ENCODE measurements around the gene RUNX1. TPM values are rescaled to one million over a fixed set of nuclear protein-coding genes. Genes with fewer than 3 reads are reported as not detected.

RUNX1 gene
- total RNA-seq, 1 donor from 2014 or later, result 0.51 TPM

GRCh38 chr21:35036465-35037383 lies 12.4 kb downstream of the RUNX1 start:
- no peak for DNase-seq (ENCODE audit: low read depth in 2 of 2)

DNA sequence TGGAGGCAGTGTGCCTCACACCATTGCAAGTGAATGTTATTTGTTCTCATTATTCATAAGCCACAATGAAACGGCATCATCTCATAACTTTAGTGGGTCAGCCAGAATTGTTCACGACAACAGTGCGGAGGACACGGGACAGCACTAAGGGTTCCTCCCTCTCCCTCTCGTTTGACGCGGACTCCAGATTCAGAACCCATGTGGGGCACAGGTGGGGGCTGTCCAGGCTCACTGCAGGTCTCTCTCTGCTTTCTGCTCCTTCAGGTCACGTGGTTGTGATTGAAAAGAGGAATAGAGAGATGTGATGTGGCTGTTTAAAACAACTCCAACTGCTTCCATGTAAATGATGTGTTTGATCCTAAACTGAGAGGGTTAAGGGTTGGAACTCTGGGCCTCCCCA lies 13.5 kb downstream of the RUNX1 start:
- DNase-seq (ENCODE audit: low read depth in 2 of 2), result no peak

DNA sequence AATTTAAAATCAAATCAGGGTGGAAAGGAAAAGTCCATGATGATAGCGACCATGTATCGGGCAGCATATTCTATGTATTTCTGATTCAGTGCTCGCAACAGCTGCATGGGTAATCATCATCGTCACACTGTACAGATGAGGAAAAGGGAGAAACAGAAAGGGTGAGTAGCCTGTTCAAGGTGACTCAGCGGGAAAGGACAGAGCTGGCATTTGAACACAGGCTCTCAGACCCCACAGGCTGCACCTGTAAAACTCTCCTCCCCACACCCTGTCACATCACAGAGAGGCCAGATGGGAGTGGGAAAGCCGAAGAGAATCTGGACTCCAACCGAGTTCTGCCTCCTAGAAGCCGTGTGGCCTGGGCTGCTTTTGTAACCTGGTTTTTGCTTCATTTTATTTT lies 14.0 kb downstream of the RUNX1 start:
- DNase-seq (ENCODE audit: low read depth in 2 of 2), result no peak

- no peak for DNase-seq (ENCODE audit: low read depth in 2 of 2)
These were observed 14.7 kb downstream of the RUNX1 start for GRCh38 chr21:35034203-35034926.

- no peak for DNase-seq (ENCODE audit: low read depth in 2 of 2)
These were observed 16.4 kb downstream of the RUNX1 start for GRCh38 chr21:35032474-35033263.

DNA sequence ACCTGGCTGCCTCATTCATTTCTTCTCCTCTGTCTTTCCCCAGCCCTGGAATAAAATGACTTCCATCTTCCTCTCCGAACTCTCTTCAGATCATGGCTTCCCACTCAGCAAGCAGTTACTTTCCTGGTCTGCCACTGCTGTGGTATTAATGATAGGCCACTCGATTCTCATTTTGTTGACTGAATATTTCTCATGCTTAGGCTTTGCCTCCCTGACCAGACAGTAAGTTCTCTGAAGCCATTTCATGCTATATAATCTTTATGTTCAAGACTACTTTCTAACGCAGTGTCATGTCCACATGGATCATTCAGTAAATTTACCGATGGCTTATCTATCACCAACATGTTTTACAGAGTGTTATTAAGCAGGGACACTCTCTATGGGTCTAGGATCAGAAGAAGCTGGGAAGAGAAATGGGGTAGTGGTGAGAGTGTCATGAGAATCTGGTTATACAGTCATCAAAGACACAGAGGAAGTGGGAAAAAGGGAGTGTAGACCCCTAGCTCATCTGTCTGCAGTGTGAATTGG lies 20.6 kb downstream of the RUNX1 start:
- no peak for DNase-seq (ENCODE audit: low read depth in 2 of 2)

DNA sequence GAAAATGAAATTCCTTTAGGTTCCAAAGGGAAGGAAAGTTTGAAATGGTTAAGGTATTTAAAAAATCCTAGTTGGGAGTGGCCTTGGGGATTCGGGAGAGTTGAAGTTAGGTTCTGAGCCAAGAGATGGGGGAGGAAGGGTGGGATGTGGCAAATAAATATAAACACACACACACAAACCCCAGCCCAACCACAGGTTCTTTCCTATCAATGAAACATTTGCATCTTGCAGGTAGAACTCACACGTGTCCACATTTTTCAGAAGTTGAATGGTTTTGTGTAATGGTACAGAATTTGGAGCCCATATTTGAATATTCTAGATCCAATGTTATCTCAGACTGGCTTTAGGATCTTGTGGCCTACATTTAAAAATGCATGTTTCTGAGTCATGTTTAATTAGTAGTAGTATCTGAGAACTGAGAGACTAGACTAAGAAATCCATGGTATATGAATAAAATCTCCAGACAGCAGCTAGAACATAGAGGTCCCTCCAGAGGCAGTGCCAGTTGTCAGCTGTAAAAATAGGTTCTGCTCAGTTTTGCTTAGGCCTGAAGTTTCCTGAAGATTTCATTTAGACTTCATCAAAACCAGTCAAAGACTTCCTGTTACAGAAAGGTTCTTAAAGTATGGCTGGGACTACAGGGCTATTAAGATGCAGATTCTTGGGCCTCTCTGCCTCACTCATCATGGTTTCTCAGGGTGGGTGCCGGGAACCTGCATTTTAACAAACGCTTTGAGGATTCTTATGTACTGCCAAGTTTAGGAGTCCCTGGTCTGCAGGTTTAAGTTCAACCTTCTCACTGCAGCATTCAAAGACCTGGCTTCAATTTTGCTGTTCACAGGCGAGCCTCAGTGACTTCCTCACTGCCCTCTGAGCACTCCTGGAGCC lies 21.3 kb downstream of the RUNX1 start:
- DNase-seq (ENCODE audit: low read depth in 2 of 2), result no peak

DNA sequence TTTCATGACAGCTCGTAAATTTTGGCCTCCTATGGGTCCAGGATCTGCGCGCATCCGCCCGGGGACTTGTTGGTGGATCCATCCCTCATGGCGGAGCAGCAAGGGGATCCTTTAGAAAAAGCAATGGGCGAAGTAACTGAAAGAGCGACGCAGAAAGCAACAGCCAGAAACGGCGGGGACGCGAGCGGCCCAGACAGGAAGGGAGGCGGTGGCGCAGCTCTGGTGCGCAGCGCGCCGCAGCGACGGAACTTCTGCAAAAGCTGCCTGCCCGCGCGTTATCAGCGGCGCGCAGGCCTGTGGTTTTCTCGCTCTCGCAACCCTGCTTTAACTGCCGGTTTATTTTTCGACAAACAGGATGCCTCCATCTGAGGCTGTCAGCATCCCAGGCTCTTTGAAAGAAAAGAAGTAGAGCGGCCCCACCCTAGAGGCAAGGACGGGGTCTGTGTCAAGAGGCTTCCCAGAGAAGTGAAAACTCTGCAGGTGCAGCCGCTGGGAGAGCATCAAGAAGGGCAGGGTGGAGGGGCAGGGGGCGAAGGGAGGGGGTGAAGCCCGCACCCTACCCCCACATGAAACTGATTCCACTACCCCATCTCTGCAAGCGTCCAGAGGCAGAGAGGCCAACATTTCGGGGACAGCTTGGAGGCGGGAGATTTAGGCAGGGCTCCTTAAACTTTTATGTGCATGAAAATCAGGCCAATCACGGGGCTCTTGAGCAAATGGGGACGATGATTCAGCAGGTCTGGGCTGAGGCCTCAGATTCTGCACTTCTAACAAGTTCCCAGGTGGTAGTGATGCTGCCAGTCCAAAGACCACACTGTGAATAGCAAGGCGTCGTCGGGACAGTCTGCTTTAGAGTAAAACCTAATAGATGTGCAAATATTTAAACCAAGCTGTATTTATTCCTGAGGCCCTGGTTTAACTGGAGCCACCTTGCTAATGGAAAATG lies 22.2 kb downstream of the RUNX1 start:
- DNase-seq (ENCODE audit: low read depth in 2 of 2), result peak in 1 of 2 donors; percentile 44

DNA sequence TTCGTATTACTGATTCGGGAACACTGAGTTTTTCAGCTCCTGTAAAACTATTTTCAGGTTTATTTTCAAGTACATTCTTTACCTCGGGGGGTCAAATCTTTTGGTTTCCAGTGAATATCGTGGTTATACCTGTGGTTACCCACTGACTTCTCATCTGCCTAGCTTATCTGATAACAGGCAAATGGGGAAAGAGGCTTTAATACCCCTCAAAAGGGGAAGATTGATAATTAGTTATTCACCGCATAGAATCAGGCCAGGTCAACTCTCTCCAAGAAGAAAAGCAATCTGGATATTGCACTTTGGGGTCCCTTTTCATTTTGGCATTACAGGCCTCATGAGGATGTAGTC lies 23.0 kb downstream of the RUNX1 start:
- no peak for DNase-seq (ENCODE audit: low read depth in 2 of 2)

GRCh38 chr21:35025206-35026152 lies 23.6 kb downstream of the RUNX1 start:
- DNase-seq (ENCODE audit: low read depth in 2 of 2), result no peak

GRCh38 chr21:35024513-35024912 lies 24.6 kb downstream of the RUNX1 start:
- no peak for DNase-seq (ENCODE audit: low read depth in 2 of 2)

- DNase-seq (ENCODE audit: low read depth in 2 of 2), result no peak
These were observed 25.1 kb downstream of the RUNX1 start for GRCh38 chr21:35024071-35024420.

DNA sequence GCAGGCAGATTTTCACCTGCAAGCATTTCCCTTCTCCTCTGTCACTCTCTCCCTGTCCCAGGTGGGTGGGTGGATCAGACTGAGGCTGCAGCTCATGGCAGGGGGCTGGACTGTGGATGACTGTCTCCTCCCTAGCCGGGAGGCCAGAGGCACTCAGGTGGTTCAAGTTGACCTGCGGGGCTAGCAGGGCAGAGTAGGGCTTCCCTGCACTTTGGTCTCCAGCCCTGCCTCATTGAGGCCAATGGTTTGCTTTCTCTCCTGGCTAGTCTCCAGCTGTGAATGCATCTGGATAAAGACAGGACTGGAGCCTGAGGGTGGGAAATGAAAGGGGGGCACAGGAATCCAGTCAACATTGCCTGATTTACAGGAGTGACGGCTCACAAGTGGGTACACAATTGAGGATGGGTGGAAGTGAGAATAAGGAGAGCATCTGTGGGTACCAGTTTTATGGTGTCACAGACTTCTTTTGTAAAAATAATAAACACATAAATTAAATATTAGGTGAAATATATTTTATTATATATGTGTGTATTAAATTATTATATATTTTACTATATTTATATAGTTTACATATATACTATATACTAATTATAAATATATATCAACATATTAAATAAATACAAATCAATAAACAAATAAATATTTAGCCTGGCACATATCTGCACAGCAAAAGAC lies 25.6 kb downstream of the RUNX1 start:
- DNase-seq (ENCODE audit: low read depth in 2 of 2), result no peak

GRCh38 chr21:35021546-35021945 lies 27.6 kb downstream of the RUNX1 start:
- DNase-seq (ENCODE audit: low read depth in 2 of 2), result no peak

GRCh38 chr21:35020902-35021301 lies 28.2 kb downstream of the RUNX1 start:
- no peak for DNase-seq (ENCODE audit: low read depth in 2 of 2)

GRCh38 chr21:35020436-35020835 lies 28.7 kb downstream of the RUNX1 start:
- no peak for DNase-seq (ENCODE audit: low read depth in 2 of 2)

DNA sequence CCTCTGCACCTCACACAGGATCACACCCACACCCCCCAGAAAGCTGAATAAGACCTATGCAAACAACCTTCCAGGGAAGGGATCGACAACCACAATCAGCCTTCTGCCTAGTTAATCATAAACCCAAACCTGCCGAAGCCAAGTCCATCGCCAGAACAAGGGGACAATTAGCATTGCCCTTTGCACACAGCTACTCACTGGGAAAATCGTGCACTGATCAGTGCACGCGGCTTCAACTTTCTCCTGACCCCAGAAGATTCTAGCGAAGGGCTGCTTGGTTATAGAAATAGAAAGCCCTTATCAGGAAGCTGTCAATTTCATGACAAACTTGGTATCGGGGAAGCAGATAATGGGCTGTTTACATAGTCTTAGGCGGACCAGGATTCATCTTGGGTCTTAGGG lies 29.5 kb downstream of the RUNX1 start:
- no peak for DNase-seq (ENCODE audit: low read depth in 2 of 2)

- DNase-seq (ENCODE audit: low read depth in 2 of 2), result no peak
These were observed 31.8 kb downstream of the RUNX1 start for GRCh38 chr21:35017256-35017655.

Data from dermis microvascular lymphatic vessel endothelial cell (primary cell).